Panc1 (cell line): Measurements from ENCODE around the gene C21orf91. TPM values are rescaled to one million over a fixed set of nuclear protein-coding genes. Genes with fewer than 3 reads are reported as not detected.
"Not testable (repeated sequence)": the region's sequence is repeated elsewhere in the genome, so short reads cannot be mapped to it uniquely, and the experiment has no call there.

ENCODE experiments used
- ATAC-seq: fragments of 200-7000 bp; cut with Tn5 transposase; 2 replicates; pipeline ENCODE4 v1.9.1; 2020; ENCODE audit warnings: mild to moderate bottlenecking, moderate library complexity
- BruUV-seq: library from RNA; stranded (reverse); fragments of 400-500 nt; replicated peaks from 2 replicates; lab custom pipeline; 2021; lab: Mats Ljungman, UMichigan
- CTCF ChIA-PET: fragments of 300-600 bp; sonication (Branson Sonifier 250); formaldehyde crosslinking; loops from one replicate; lab custom pipeline; 2022; ENCODE audit warnings: antibody characterized with exemption; lab: Charles Lee
- POLR2A ChIA-PET: fragments of 300-600 bp; sonication (Branson Sonifier 250); formaldehyde crosslinking; loops from one replicate; lab custom pipeline; 2022; ENCODE audit warnings: antibody characterized with exemption; lab: Charles Lee
- DNase-seq: peaks from one replicate; pipeline ENCODE4 v3.0.0-alpha.2; 2010; ENCODE audit warnings: low read depth, low spot score
- H3K27ac ChIP-seq: 2 replicates; pipeline ENCODE4 v1.5.1; 2011; ENCODE audit warnings: mild to moderate bottlenecking, low read length, inconsistent platforms
- H3K27me3 ChIP-seq: fragments of 200-500 bp; sonication (Bioruptor generic); 2 replicates; pipeline ENCODE4 v1.6.0; 2014; ENCODE audit warnings: low read length, inconsistent platforms; ENCODE audit not compliant: control insufficient read depth, insufficient read depth
- H3K36me3 ChIP-seq: fragments of 200-500 bp; sonication (Bioruptor generic); 2 replicates; pipeline ENCODE4 v1.5.1; 2014; ENCODE audit warnings: inconsistent platforms, mild to moderate bottlenecking, low read length, moderate library complexity; ENCODE audit not compliant: control insufficient read depth, insufficient read depth
- H3K4me1 ChIP-seq: 2 replicates; pipeline ENCODE4 v1.5.1; 2011; ENCODE audit warnings: inconsistent platforms, mild to moderate bottlenecking, low read length, moderate library complexity; ENCODE audit not compliant: control insufficient read depth, insufficient read depth
- H3K4me3 ChIP-seq, 2 experiments: 2 replicates each; pipeline ENCODE4 v1.5.1; 2011 to 2012; ENCODE audit warnings: low read depth in 2 of 2, low read length in 2 of 2, mild to moderate bottlenecking in 2 of 2, inconsistent platforms in 1 of 2, moderate library complexity in 1 of 2
- H3K9me3 ChIP-seq: fragments of 200-500 bp; sonication (Bioruptor generic); 2 replicates; pipeline ENCODE4 v1.5.1; 2014; ENCODE audit warnings: low read depth, mild to moderate bottlenecking, inconsistent platforms, low read length, moderate library complexity; ENCODE audit not compliant: control insufficient read depth, insufficient read depth
- POLR2AphosphoS5 ChIP-seq: IDR thresholded peaks from 2 replicates; pipeline ENCODE4 v1.6.1; 2012; ENCODE audit warnings: mild to moderate bottlenecking, low read depth, low read length, moderate library complexity
- SIN3A ChIP-seq: IDR thresholded peaks from 2 replicates; pipeline ENCODE4 v1.6.1; 2012; ENCODE audit warnings: low read depth, mild to moderate bottlenecking, low read length, moderate library complexity, borderline replicate concordance; ENCODE audit not compliant: insufficient read depth
- TCF7L2 ChIP-seq: IDR thresholded peaks from 2 replicates; pipeline ENCODE4 v1.6.1; 2011; ENCODE audit warnings: mild to moderate bottlenecking, low read depth, low read length, inconsistent platforms
- in situ Hi-C: cut with HindIII; loops from 2 replicates; pipeline ENCODE4 v1.10.0; 2016; ENCODE audit warnings: low sequenced_read_pairs, low pct_unique_long_range_greater_than_20kb
- intact Hi-C: fragments of 100-400 bp; cut with micrococcal nuclease; formaldehyde crosslinking; loops from one replicate; pipeline ENCODE4 v1.10.0; 2022; ENCODE audit not compliant: unreplicated experiment
- total RNA-seq: library from RNA; stranded (reverse); gene quantifications from one replicate; pipeline ENCODE4 v1.2.1, GENCODE V29; 2021; ENCODE audit not compliant: unreplicated experiment
- TF ChIP-seq, protein P1 (sequence below): fragments of 450-650 bp; IDR thresholded peaks from 2 replicates; pipeline ENCODE4 v1.5.1; 2017; ENCODE audit warnings: mild to moderate bottlenecking
- TF ChIP-seq, protein P2 (sequence below), 2 experiments: IDR thresholded peaks; 2 replicates each; pipeline ENCODE4 v1.6.1; 2011 to 2012; ENCODE audit warnings: low read depth in 2 of 2, control low read depth in 1 of 2, low read length in 1 of 2, mild to moderate bottlenecking in 1 of 2, moderate library complexity in 1 of 2; ENCODE audit not compliant: insufficient read depth in 1 of 2

C21orf91 gene
- total RNA-seq, 1 experiment from 2014 or later: 13.3 TPM

DNA sequence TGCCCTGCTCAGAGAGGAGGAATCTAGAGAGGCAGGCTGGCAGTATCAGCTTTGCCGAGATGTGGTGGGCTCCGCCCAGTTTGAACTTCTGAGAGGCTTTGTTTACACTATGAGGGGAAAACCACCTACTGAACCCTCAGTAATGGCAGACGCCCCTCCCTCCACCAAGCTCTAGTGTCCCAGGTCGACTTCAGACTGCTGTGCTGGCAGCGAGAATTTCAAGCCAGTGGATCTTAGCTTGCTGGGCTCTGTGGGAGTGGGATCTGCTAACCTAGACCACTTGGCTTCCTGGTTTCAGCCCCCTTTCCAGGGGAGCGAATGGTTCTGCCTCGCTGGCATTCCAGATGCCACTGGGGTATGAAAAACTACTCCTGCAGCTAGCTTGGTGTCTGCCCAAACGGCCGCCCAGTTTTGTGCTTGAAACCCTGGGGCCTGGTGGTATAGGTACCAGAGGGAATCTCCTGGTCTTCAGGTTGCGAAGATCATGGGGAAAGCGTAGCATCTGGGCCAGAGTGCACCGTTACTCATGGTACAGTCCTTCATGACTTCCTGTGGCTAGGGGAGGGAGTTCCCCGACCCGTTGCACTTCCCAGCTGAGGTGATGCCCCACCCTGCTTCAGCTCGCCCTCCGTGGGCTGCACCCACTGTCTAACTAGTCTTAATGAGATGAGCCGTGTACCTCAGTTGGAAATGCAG, 43.6 kb downstream of the C21orf91 start:
- no peaks in the 10 kb centered on the region for H3K36me3 ChIP-seq
- CTCF ChIA-PET: no interaction called here
- in situ Hi-C loops: no loop called here
- intact Hi-C loops: no loop called here
- H3K27ac ChIP-seq: no peak overlapping the region
- no TSS peak for BruUV-seq
- no peaks in the 10 kb centered on the region for H3K27me3 ChIP-seq
- no peaks in the 10 kb centered on the region for H3K9me3 ChIP-seq
- DNase-seq (no peak), ATAC-seq (no peak)
- no peaks in the 10 kb centered on the region for H3K4me1 ChIP-seq
- H3K4me3 ChIP-seq: no peak overlapping the region
- TF ChIP-seq, protein P1, sequence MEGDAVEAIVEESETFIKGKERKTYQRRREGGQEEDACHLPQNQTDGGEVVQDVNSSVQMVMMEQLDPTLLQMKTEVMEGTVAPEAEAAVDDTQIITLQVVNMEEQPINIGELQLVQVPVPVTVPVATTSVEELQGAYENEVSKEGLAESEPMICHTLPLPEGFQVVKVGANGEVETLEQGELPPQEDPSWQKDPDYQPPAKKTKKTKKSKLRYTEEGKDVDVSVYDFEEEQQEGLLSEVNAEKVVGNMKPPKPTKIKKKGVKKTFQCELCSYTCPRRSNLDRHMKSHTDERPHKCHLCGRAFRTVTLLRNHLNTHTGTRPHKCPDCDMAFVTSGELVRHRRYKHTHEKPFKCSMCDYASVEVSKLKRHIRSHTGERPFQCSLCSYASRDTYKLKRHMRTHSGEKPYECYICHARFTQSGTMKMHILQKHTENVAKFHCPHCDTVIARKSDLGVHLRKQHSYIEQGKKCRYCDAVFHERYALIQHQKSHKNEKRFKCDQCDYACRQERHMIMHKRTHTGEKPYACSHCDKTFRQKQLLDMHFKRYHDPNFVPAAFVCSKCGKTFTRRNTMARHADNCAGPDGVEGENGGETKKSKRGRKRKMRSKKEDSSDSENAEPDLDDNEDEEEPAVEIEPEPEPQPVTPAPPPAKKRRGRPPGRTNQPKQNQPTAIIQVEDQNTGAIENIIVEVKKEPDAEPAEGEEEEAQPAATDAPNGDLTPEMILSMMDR: no peak
- TF ChIP-seq TCF7L2 (no peak), POLR2AphosphoS5 (no peak), SIN3A (no peak)
- TF ChIP-seq, protein P2, sequence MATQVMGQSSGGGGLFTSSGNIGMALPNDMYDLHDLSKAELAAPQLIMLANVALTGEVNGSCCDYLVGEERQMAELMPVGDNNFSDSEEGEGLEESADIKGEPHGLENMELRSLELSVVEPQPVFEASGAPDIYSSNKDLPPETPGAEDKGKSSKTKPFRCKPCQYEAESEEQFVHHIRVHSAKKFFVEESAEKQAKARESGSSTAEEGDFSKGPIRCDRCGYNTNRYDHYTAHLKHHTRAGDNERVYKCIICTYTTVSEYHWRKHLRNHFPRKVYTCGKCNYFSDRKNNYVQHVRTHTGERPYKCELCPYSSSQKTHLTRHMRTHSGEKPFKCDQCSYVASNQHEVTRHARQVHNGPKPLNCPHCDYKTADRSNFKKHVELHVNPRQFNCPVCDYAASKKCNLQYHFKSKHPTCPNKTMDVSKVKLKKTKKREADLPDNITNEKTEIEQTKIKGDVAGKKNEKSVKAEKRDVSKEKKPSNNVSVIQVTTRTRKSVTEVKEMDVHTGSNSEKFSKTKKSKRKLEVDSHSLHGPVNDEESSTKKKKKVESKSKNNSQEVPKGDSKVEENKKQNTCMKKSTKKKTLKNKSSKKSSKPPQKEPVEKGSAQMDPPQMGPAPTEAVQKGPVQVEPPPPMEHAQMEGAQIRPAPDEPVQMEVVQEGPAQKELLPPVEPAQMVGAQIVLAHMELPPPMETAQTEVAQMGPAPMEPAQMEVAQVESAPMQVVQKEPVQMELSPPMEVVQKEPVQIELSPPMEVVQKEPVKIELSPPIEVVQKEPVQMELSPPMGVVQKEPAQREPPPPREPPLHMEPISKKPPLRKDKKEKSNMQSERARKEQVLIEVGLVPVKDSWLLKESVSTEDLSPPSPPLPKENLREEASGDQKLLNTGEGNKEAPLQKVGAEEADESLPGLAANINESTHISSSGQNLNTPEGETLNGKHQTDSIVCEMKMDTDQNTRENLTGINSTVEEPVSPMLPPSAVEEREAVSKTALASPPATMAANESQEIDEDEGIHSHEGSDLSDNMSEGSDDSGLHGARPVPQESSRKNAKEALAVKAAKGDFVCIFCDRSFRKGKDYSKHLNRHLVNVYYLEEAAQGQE (IDR thresholded peaks at IDR 0.05; ENCODE audit: insufficient read depth in 1 of 2, low read depth in 2 of 2, low read length in 1 of 2): no peak
- POLR2A ChIA-PET: no interaction called here

GRCh38 chr21:17775021-17775420, 44.1 kb downstream of the C21orf91 start:
- H3K27me3 ChIP-seq, H3K4me3 ChIP-seq, POLR2A ChIA-PET, DNase-seq, intact Hi-C loops, ATAC-seq, H3K9me3 ChIP-seq, H3K4me1 ChIP-seq, H3K36me3 ChIP-seq, in situ Hi-C loops, H3K27ac ChIP-seq, CTCF ChIA-PET, BruUV-seq: not testable (repeated sequence)

GRCh38 chr21:17769447-17769845, 49.7 kb downstream of the C21orf91 start:
- H3K27ac ChIP-seq: no peak overlapping the region
- ChIA-PET POLR2A (no interaction called here), CTCF (interaction anchor here (0.7 kb wide), 1 partner anchor 155 kb away, joined by 3 read pairs; no protein-coding TSS in a partner anchor)
- intact Hi-C loops (no loop called here), in situ Hi-C loops (no loop called here)
- H3K36me3 ChIP-seq: no peaks in the 10 kb centered on the region
- DNase-seq: no peak
- no peaks in the 10 kb centered on the region for H3K4me1 ChIP-seq
- BruUV-seq: no TSS peak
- TF ChIP-seq, protein P2 (IDR thresholded peaks at IDR 0.05; ENCODE audit: insufficient read depth in 1 of 2, low read depth in 2 of 2, low read length in 1 of 2): no peak
- TF ChIP-seq, protein P1: no peak
- TF ChIP-seq TCF7L2 (no peak), POLR2AphosphoS5 (no peak), SIN3A (no peak)
- no peaks in the 10 kb centered on the region for H3K27me3 ChIP-seq
- no peak for ATAC-seq
- H3K9me3 ChIP-seq: no peaks in the 10 kb centered on the region
- no peak overlapping the region for H3K4me3 ChIP-seq
